ENCODE measurements around the gene CCDC102B. TPM values are rescaled to one million over a fixed set of nuclear protein-coding genes. Genes with fewer than 3 reads are reported as not detected.

Gene CCDC102B
- total RNA-seq, 4 donors from 2014 or later, result 3.5 to 159 (median 8.8) TPM

DNA sequence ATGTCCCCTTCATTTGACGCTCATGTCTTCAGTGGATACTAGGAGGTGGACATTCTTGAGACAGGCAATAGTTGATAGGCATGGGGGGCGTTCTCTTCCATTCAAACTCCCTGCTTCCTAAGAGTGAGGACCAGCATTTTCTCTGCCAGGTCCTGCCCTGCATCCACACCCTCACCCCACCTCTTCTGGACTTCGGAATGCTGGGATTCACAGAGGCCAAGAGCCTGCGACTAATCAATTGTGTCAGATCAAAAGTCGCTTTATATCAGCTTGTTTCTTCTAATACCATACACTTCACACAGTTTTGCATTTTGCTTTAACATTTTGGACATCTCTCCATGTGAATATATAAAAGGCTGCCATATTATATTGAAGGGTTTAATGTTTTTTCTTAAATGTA is 210.7 kb downstream of the CCDC102B start:
- Histone ChIP-seq H3K27ac (no peak overlapping the region), H3K9me3 (no peaks in the 10 kb centered on the region), H3K4me1 (no peaks in the 10 kb centered on the region), H3K4me3 (no peak overlapping the region), H3K27me3 (no peaks in the 10 kb centered on the region), H3K36me3 (no peaks in the 10 kb centered on the region)
- TF ChIP-seq, protein P1, sequence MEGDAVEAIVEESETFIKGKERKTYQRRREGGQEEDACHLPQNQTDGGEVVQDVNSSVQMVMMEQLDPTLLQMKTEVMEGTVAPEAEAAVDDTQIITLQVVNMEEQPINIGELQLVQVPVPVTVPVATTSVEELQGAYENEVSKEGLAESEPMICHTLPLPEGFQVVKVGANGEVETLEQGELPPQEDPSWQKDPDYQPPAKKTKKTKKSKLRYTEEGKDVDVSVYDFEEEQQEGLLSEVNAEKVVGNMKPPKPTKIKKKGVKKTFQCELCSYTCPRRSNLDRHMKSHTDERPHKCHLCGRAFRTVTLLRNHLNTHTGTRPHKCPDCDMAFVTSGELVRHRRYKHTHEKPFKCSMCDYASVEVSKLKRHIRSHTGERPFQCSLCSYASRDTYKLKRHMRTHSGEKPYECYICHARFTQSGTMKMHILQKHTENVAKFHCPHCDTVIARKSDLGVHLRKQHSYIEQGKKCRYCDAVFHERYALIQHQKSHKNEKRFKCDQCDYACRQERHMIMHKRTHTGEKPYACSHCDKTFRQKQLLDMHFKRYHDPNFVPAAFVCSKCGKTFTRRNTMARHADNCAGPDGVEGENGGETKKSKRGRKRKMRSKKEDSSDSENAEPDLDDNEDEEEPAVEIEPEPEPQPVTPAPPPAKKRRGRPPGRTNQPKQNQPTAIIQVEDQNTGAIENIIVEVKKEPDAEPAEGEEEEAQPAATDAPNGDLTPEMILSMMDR (IDR thresholded peaks at IDR 0.05), result no peak
- TF ChIP-seq POLR2A (IDR thresholded peaks at IDR 0.05), result no peak
- DNase-seq, result no peak

DNA sequence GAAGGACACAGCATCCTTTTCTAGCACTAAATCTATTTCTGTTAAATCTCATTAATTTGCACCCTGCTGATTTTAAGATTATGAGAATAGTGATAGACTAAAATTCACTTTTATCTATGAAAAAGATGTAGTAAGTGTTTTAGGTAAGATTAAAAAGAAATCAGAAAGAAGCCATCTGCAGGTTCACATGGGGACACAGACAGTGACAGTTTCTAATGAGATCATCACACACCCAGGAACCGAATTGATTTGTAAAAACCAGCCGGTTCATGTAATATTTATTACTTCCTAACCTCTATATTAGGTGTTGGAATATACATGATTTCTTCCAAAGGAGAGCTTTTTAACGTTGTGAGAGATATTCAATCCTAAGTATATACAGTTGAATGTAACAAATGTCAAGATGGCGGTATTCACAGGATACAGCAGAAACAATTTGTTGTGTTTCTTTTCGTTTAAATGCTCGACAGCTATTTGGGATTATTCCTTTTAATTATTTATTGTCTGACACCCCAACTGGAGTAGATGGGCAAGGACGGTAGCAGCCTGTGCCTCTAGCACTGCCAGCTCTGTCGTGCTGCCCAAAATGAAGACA is 223.4 kb downstream of the CCDC102B start:
- no peaks in the 10 kb centered on the region for H3K36me3 ChIP-seq
- H3K9me3 ChIP-seq, result peaks cover 0 to 3% (median 0%) of the 10 kb centered on the region in 4 donors
- no peak overlapping the region for H3K4me3 ChIP-seq
- DNase-seq, result no peak
- no peaks in the 10 kb centered on the region for H3K27me3 ChIP-seq
- H3K4me1 ChIP-seq, result no peaks in the 10 kb centered on the region
- TF ChIP-seq POLR2A (IDR thresholded peaks at IDR 0.05), result no peak
- TF ChIP-seq, protein P1 (IDR thresholded peaks at IDR 0.05), result no peak
- H3K27ac ChIP-seq, result no peak overlapping the region

DNA sequence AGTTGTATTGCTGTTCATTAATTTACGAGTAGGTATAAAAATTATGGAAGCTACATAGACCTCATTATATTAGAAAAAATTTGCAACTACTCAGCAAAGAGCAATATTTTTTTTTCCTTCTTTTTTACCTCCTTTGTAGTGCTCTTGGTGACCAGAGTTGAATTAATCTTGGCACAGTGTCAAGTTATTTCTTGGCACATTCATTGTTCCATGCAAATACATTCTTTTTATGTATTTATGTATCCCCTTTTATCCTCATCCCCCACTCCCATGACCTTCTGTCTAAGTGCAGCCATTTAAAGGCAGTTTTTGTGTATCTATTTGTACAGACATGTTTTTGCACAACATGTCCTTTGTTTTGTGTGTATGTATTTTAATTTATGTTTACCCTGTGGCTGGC is 224.5 kb downstream of the CCDC102B start:
- no peaks in the 10 kb centered on the region for H3K27me3 ChIP-seq
- DNase-seq, result no peak
- peaks cover 0 to 3% (median 0%) of the 10 kb centered on the region in 4 donors for H3K9me3 ChIP-seq
- no peaks in the 10 kb centered on the region for H3K4me1 ChIP-seq
- H3K27ac ChIP-seq, result no peak overlapping the region
- no peaks in the 10 kb centered on the region for H3K36me3 ChIP-seq
- TF ChIP-seq, protein P1 (IDR thresholded peaks at IDR 0.05), result no peak
- TF ChIP-seq POLR2A (IDR thresholded peaks at IDR 0.05), result no peak
- no peak overlapping the region for H3K4me3 ChIP-seq

DNA sequence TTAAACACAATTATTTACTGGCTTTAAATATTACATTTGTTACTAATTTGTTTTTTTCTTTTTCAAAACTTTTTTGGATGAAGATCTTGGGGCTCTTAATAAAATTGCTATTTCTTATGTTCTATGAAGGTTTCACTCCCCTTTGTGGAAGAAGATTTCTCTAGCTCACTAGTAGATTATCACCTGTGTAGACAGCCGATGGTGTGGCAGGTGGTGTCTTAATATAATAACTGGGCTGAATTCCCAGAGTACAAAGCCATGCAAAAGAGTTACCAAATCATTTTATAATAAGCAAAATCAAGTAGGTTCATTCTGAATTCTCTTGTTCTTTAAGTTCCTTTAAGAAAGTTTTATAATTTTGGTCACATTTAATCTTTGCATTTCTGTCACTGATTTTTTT is 233.7 kb downstream of the CCDC102B start:
- DNase-seq, result no peak
- Histone ChIP-seq H3K4me1 (no peaks in the 10 kb centered on the region), H3K36me3 (no peaks in the 10 kb centered on the region), H3K4me3 (no peak overlapping the region), H3K27ac (no peak overlapping the region), H3K9me3 (no peaks in the 10 kb centered on the region), H3K27me3 (no peaks in the 10 kb centered on the region)
- no peak for TF ChIP-seq POLR2A (IDR thresholded peaks at IDR 0.05)
- TF ChIP-seq, protein P1 (IDR thresholded peaks at IDR 0.05), result no peak

DNA sequence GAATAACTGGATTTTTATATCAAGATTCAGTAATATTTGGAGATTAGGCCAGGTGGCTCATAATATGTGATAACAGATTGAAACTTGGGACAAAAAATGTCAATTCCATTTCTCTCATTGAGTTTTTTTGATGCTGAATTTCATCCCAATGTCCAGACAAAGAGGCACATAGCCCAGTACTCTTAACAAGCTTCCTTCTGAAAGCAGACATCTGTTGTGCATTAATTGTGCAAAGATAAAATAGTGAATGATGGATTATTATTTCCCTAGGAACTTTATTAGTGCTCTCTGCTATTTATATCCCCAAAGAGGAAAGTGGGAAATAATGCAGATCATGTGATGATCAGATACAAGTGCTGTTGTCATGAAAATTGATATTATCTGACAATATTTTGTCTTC is 234.1 kb downstream of the CCDC102B start:
- Histone ChIP-seq H3K4me1 (no peaks in the 10 kb centered on the region), H3K9me3 (no peaks in the 10 kb centered on the region), H3K36me3 (no peaks in the 10 kb centered on the region), H3K27me3 (no peaks in the 10 kb centered on the region), H3K27ac (no peak overlapping the region), H3K4me3 (no peak overlapping the region)
- DNase-seq, result no peak
- TF ChIP-seq POLR2A (IDR thresholded peaks at IDR 0.05), result no peak
- TF ChIP-seq, protein P1 (IDR thresholded peaks at IDR 0.05), result no peak

DNA sequence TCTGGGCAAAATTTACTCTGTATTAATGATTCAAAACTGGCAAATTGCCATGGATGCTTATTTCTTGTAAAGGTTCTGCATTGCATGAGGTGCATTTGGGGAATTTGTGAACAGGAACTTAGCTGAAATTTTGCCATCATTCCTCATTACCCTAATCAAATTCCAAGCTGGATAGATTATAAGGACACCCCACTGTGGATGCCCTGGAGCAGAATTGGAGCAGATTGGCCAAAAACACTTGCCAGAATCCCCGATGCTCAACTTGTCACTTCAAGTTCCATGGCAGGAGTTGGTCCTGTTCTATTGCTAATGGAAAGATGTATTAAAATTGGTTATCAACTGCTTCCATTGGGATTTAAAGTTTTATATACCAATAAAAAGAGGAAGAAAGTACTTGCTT is 237.9 kb downstream of the CCDC102B start:
- no peaks in the 10 kb centered on the region for H3K9me3 ChIP-seq
- no peak overlapping the region for H3K27ac ChIP-seq
- H3K36me3 ChIP-seq, result no peaks in the 10 kb centered on the region
- no peaks in the 10 kb centered on the region for H3K27me3 ChIP-seq
- H3K4me1 ChIP-seq, result no peaks in the 10 kb centered on the region
- no peak for DNase-seq
- no peak overlapping the region for H3K4me3 ChIP-seq
- TF ChIP-seq POLR2A (IDR thresholded peaks at IDR 0.05), result no peak
- TF ChIP-seq, protein P1 (IDR thresholded peaks at IDR 0.05), result no peak
